NCI-H526 (cell line): ENCODE data around the gene LDLRAD3.
A peak's percentile ranks its signal among the peaks of the same experiment; 100 is the strongest.

Source experiments
- DNase-seq, 2 experiments: peaks; one replicate each; lab custom pipeline; 2025; lab: John Stamatoyannopoulos, UW

Gene LDLRAD3

DNA sequence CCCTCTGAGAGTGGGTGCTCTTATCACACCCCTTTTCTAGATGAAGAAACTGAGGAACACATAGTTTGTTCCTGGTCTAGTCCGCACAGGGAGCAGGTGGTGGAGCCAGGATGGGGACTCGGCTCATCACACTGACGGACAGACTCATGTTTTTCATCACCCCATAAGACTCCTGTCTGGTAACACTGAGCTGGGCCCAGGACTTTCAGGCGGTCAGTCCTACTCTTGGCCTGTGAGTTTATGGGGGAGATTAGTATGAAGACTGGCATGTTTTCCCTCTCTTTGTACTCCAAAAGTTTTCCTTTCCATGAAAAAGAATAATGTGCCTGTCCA, 160.8 kb downstream of the LDLRAD3 start:
- no peak for DNase-seq

DNA sequence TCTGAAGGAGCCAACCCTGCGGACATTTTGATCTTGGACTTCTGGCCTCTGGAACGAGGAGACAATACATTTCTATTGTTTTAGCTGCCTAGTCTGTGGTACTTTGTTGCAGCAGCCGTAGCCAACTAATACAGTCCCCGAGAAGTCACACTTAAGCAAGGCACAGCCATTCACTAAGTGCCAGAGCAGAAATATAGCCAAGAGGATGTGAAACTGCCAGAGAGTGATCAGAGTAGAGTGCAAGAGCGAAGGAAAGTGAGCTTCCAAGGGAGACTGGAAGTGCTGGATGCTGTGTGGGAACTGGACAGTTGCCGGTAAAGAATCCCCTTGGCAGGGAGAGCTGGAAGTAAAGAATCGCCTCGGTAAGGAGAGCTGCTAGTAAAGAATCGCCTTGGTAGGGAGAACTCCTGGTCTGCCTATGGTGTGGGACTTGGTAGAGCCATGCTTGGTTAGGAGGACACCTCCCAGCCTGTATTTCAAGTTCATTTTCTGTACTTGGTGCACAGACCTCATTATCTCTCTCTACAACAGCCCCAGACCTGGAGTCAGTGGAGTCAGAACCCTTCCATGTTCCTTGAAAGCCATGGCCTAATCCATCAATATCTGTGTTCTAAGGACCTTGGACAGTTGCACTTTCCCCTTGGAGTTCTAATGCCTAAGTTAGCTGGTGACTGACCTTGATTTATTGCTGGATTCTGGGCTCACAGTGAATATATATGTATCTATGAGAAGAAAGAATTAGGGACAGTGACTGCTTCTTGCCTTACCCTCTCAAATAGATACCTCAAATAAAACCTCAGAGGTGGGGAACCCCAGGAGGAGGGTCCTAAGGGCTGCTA, 162.1 kb downstream of the LDLRAD3 start:
- DNase-seq = no peak

DNA sequence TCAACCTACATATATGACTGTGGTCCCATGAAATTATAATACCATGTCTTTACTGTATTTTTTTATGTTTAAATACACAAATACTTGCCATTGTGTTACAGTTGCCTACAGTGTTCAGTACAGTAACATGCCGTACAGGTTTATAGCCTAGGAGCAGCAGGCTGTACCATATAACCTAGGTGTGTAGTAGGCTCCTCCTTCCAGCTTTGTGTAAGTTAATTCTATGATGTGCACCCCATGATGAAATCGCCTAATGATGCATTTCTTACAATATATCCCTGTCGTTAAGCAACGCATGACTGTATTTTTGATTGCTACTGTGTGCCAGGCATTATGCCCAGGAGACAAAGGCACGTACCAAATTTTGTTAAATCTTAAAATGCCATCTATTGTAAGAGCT, 163.7 kb downstream of the LDLRAD3 start:
- no peak for DNase-seq

DNA sequence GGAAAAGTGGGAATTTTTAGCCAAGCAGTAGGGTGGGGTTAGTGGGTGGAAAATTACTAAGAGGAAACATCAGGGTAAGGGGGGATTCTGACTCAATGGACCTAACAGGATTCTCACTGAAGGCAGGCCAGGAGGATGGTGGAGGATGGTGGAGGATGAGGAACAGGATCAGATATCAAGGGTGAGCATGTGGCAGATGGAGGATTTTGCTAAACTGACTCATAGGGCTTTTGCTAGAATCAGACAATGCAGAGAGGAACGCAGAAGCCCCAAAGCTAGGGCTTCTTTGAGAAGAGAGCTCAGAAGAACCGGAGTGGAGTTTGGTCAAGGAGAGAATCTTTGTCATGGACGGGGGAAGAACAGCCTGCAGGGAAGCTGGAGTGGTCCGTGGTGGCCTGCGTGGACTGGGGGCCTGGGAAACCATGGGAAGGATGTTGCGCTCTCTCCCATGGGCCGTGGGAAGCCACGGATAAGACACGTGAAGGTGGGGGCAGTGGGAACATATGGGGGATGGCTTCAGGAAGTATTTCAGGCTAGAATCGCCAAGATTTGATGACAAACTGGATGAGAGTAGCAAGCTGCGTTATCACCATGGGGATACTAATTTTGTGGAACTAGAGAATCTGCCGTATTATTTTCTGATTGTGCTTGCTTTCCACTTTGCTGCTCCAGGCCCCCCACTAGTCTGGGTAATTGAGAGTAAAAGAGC, 165.2 kb downstream of the LDLRAD3 start:
- no peak for DNase-seq

DNA sequence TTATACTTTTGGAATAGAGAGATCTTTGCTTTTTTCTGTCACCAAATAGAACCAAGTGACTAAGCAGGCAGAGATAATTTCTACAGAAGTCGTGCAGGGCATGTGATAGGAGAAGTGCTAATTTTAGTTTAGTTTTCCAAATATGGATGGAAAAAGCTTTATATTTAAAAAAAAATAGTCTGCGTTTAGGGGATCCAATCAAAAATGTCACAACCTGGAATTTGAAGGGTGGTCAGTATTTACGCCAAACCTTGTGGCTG, 165.7 kb downstream of the LDLRAD3 start:
- no peak for DNase-seq

DNA sequence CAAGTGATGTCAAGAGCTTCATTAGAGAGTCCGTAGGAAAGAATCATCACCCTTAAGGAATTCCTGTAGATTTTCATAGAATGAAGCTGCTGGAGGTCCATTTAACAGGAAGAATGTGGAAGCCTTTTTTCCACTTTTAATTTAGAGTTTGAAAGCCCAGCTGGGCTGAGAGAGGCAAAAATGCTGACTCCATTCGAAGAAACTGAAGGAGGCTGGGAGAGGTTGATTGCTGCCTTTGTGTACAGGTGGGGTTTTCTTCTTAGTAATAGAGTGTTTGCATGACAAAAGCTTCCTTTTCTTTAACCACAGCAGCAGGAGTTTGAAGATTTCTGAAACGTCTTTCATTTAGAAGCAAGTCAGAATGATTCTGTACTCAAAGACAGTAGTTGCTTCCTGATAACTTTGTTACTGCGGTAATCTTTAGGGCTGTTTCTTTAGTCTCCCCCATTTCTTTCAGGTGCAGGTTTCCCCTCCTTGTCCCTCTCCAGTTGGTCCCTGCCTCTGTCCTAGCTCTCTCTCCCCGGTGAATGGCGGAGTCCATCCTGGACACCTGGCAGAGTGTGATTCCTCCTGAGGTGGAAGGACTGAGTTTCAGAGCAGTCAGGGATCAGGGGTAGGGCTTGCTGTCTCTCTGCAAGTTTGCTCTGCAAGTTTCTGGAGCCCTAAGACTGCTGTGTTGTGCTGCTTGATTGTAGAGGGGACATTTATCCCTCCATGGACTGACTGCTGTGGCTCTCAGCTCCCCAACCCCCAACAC, 166.2 kb downstream of the LDLRAD3 start:
- DNase-seq = no peak

DNA sequence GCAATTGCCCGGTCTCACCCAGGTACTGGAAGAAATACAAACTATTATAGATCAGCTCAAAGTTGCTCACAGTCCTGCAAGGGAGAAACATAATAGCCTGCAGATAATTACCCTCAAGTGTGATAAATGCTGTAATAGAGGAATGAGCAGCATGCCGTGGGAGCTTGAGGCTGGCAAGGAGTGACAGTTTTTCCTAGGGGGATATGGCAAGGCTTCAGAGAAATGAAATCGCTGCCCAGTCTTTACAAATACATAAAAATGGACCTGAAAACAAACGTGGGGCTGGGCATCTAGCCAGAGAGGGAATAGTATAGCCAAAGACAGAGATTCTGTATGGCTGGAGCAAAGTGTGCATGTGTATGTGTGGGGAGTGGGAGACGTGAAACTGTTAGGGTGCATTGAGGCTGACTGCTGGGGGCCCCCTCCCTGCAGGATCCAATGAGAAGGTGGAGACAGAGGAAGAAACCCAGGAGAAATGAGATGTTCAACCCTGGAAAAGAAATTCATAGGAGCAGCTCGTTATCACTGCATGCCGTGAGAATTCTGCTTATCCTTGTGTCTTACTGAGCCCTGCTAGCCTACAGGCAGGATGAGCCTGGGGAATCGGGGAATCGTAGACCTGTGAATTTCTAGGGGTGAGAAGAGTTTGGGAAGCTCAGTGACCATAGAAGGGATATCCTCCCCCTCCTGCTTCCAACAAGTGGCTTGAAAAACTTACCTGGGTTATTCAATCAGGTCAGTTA, 167.0 kb downstream of the LDLRAD3 start:
- DNase-seq = no peak

- no peak for DNase-seq
These were observed 170.2 kb downstream of the LDLRAD3 start for GRCh38 chr11:36114095-36114494.

DNA sequence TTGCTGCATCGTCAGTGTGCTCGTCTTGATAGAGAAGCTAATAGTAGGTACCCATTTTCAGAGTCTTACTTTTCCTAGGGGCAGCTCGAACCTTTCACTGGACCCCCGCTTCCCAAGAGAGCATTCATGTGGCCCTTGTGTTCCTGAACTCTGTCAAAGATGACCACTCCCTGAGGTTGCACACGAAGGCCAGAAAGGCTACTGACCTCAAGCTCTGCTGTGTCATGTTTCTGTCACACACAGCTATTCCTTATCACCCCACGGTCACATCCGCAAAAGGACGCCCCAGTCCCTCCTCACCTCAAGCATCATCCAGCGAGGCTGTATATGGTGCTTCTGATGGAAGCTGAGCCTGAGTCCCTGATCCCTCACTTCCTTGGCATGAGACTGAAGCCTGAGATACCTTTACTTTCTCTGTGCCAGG, 171.5 kb downstream of the LDLRAD3 start:
- no peak for DNase-seq

GRCh38 chr11:36116161-36116560, 172.3 kb downstream of the LDLRAD3 start:
- DNase-seq = no peak

- DNase-seq = no peak
These were observed 174.2 kb downstream of the LDLRAD3 start for GRCh38 chr11:36118084-36118483.

DNA sequence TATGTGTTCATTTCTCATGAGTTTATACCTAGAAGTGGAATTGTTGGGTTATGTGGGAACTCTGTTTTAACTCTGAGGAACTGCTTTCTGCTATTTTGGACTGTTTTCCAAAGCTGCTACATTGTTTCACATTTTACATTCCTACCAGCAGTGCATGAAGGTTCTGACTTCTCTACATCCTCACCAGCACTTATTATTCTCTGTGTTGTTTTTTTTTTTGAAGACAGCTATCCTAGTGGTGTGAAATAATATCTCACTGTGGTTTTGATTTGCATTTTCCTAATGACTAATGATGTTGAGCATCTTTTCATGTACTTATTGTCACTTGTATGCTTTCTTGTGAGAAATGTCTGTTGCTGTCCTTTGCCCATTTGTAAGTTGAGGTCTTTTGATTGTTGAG, 175.4 kb downstream of the LDLRAD3 start:
- no peak for DNase-seq

DNA sequence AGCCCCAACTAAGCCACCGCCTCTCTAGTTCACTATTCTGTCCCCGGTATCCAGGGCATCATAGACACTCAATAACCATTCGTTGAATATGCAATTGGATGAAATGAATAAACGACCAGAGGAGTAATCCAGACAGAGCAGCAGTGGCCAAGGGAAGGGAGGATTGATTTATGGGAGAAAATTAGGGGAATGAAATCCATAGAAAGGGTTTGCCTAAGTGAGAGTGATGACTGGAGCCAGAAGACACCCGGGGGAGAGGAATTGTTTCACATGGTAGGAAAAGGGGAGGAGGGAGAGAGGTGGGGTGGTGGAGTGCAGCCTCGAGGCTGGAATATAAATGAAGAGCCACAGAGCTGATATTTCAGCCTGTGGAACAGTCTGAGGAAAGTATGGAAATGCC, 177.2 kb downstream of the LDLRAD3 start:
- no peak for DNase-seq

DNA sequence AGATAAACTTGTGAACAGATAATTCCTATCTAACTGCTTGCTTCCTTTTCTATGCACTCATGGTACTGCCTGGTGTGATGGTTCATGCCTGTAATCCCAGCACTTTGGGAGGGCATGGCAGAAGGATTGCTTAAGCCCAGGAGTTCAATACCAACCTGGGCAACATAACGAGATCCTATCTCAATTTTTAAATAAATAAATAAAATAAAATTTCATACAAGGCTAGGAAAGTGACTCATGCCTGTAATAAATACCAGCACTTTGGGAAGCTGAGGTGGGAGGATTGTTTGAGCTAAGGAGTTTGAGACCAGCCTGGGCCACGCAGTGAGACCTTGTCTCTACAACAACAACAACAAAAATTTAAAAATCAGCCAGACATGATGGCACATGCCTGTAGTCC, 178.8 kb downstream of the LDLRAD3 start:
- no peak for DNase-seq

- peak; percentile 36 to 80 for DNase-seq
These were observed 179.7 kb downstream of the LDLRAD3 start for GRCh38 chr11:36123336-36124101.

DNA sequence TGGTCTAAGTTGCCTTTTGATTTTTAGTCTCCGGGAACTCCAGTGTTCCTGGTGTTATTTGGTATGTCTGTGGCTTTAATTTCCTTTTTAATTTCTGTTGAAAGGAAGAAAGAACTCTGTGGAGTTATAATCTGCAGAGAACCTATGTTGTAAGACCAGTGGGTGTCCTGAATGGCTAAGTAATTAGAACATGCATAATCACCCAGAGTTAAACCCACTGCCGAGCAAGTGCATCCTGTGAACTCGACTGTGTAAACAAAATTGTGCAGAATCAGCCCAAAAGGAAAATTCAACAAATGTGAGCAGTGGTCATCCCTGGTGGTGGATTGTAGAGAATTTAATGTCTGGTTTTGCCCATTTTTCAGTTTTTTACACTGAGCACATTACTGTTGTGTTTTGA, 182.8 kb downstream of the LDLRAD3 start:
- DNase-seq = no peak

DNA sequence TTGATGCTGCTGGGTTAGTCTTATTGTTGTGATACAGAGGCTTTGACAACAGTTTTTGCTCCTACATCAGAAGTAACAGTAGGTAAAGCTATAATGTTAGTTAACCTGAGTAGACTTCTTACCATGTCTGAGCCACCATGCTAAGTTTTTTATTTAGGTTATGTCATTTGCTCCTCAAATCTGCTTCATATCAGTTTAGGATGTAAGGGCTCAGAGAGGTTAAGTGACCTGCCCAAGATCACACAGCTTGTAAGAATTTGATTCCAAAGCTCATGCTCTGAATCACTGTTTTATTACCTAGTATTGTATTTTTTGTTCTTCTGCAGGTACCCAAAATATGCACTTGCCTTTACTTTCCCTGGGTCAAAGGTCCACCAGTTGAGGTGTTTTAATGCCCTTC, 183.7 kb downstream of the LDLRAD3 start:
- DNase-seq = no peak

DNA sequence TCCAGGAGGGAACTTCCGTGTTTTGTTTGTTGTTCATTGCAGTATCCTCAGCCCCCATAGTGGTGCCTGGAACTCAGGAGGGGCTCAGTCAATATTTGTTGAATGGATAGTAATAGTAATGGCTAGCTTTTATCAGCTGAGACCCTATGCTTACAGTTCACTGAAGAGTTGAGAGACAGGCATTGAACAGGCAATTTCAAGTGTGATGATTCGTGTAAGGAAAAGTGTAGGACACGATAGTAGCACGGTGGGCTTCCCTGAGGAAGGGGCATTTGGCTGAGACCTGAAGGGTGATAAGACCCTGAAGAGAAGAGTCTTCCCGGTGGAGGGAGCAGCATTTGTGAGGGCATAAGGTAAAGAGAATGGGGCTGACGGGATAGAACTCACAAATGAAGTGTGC, 186.1 kb downstream of the LDLRAD3 start:
- DNase-seq = no peak

DNA sequence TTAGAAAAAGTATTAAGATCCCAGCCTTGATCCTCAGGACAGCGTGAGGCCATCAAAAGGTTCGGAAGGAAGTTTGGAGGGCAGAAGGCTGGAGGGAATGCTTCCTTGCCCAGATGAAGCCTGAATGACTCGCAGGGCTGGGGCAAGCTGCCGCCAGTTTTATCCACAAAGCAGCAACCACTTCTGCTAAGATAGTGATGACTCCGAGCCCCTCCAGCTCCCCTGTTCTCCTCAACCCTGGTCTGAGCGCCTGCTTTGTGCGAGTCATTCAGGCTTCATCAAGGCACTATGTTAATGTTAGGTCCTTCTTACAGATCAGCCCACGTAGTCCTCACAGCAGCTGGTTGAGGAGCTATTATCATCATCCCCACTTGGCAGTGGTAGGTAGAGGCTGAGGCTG, 186.5 kb downstream of the LDLRAD3 start:
- DNase-seq = no peak

GRCh38 chr11:36131721-36132397, 188.0 kb downstream of the LDLRAD3 start:
- peak; percentile 39 to 76 for DNase-seq

- DNase-seq = no peak
These were observed 189.1 kb downstream of the LDLRAD3 start for GRCh38 chr11:36132940-36133339.
